ENCODE results near the gene ASIC4. TPM values are rescaled to one million over a fixed set of nuclear protein-coding genes. Genes with fewer than 3 reads are reported as not detected.

The ASIC4 gene
- total RNA-seq, 1 experiment from 2014 or later: 2.1 TPM

- no TSS peak for BruUV-seq (replicated peaks)
- CTCF ChIA-PET: interaction anchor here (1.0 kb wide), 1 partner anchor 8 kb away, joined by 3 read pairs; no protein-coding TSS in a partner anchor
- Histone ChIP-seq H3K36me3 (ENCODE audit: control insufficient read depth in 1 of 2, insufficient read depth in 2 of 2, low read length in 2 of 2) (peaks cover 6% of the 10 kb centered on the region in 2 experiments; a peak in 1 of 4 replicates), H2AFZ (ENCODE audit: low read depth, low read length, poor library complexity, severe bottlenecking) (no peak overlapping the region), H3K9me3 (ENCODE audit: control insufficient read depth in 1 of 2, insufficient read depth in 1 of 2, low read depth in 1 of 2, low read length in 2 of 2) (no peaks in the 10 kb centered on the region), H3K4me1 (ENCODE audit: control insufficient read depth in 1 of 2, insufficient read depth in 2 of 2, low read length in 2 of 2) (peaks cover 16 to 43% of the 10 kb centered on the region in 2 experiments; a peak in 3 of 4 replicates), H3K4me2 (ENCODE audit: low read length) (no peak overlapping the region), H3K9ac (ENCODE audit: low read length) (no peak overlapping the region), H3K4me3 (replicated peaks in 1 of 2; ENCODE audit: low read depth in 1 of 2, low read length in 2 of 2) (no peak overlapping the region), H4K20me1 (ENCODE audit: insufficient read depth) (no peaks in the 10 kb centered on the region), H3K27ac (ENCODE audit: low read depth, low read length) (no peak overlapping the region), H3K9me2 (ENCODE audit: insufficient read depth) (no peaks in the 10 kb centered on the region), H3K79me2 (ENCODE audit: insufficient read depth, low read length) (peaks cover 14% of the 10 kb centered on the region), H3K27me3 (ENCODE audit: insufficient read depth, low read length) (no peaks in the 10 kb centered on the region)
- RAD21 ChIA-PET (ENCODE audit: low non-redundant PET in 1 of 2, low total read pairs in 2 of 2, uncharacterized antibody in 2 of 2, unreplicated experiment in 2 of 2): no interaction called here
- DNase-seq (ENCODE audit: low read depth, low spot score): no peak
- POLR2A ChIA-PET: no interaction called here
- no peak for ATAC-seq
- intact Hi-C loops (cut with micrococcal nuclease): no loop called here
- TF ChIP-seq ZNF274 (IDR thresholded peaks at IDR 0.05; ENCODE audit: low read depth, low read length) (no peak), POLR2A (IDR thresholded peaks at IDR 0.05; ENCODE audit: borderline replicate concordance, extremely low read depth, insufficient read depth, insufficient read length) (no peak), CEBPB (IDR thresholded peaks at IDR 0.05; ENCODE audit: low read depth) (no peak), EGR1 (IDR thresholded peaks at IDR 0.05; ENCODE audit: low read depth) (no peak), JUND (IDR thresholded peaks at IDR 0.05) (no peak), EZH2 (IDR thresholded peaks at IDR 0.05) (no peak), RAD21 (IDR thresholded peaks at IDR 0.05; ENCODE audit: low read depth) (no peak), EZH2phosphoT487 (IDR thresholded peaks at IDR 0.05; ENCODE audit: borderline replicate concordance) (no peak), SP1 (IDR thresholded peaks at IDR 0.05; ENCODE audit: low read depth) (no peak), SRF (IDR thresholded peaks at IDR 0.05; ENCODE audit: low read depth) (no peak), POLR2AphosphoS5 (IDR thresholded peaks at IDR 0.05; ENCODE audit: low read depth, low read length) (no peak), YY1 (IDR thresholded peaks at IDR 0.05; ENCODE audit: extremely low read depth, insufficient replicate concordance, low read depth, low read length) (no peak), SIN3A (IDR thresholded peaks at IDR 0.05; ENCODE audit: low read depth) (no peak), ZFX (IDR thresholded peaks at IDR 0.05) (no peak), ATF3 (IDR thresholded peaks at IDR 0.05) (no peak), TCF7L2 (IDR thresholded peaks at IDR 0.05; ENCODE audit: borderline replicate concordance, extremely low read depth, insufficient read depth, insufficient read length) (no peak), FOSL1 (IDR thresholded peaks at IDR 0.05; ENCODE audit: low read depth) (no peak)
- TF ChIP-seq, protein P1, sequence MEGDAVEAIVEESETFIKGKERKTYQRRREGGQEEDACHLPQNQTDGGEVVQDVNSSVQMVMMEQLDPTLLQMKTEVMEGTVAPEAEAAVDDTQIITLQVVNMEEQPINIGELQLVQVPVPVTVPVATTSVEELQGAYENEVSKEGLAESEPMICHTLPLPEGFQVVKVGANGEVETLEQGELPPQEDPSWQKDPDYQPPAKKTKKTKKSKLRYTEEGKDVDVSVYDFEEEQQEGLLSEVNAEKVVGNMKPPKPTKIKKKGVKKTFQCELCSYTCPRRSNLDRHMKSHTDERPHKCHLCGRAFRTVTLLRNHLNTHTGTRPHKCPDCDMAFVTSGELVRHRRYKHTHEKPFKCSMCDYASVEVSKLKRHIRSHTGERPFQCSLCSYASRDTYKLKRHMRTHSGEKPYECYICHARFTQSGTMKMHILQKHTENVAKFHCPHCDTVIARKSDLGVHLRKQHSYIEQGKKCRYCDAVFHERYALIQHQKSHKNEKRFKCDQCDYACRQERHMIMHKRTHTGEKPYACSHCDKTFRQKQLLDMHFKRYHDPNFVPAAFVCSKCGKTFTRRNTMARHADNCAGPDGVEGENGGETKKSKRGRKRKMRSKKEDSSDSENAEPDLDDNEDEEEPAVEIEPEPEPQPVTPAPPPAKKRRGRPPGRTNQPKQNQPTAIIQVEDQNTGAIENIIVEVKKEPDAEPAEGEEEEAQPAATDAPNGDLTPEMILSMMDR (IDR thresholded peaks at IDR 0.05 in 2 of 3, conservative IDR thresholded peaks at IDR 0.05 in 1 of 3; ENCODE audit: borderline replicate concordance in 1 of 3, insufficient read depth in 1 of 3, low read depth in 2 of 3, low read length in 2 of 3): no peak
Observed at GRCh38 chr2:219501849-219502248, 12.4 kb upstream of the ASIC4 start.
